ENCODE results near the gene PPP2R2C.

Gene PPP2R2C

GRCh38 chr4:6513678-6514077 lies 41.3 kb upstream of the PPP2R2C start:
- no peak for TF ChIP-seq ARNT (IDR thresholded peaks at IDR 0.05)
- no peak for TF ChIP-seq SUZ12 (IDR thresholded peaks at IDR 0.05)
- TF ChIP-seq L3MBTL2 (conservative IDR thresholded peaks at IDR 0.05), result no peak
- TF ChIP-seq, protein P1, sequence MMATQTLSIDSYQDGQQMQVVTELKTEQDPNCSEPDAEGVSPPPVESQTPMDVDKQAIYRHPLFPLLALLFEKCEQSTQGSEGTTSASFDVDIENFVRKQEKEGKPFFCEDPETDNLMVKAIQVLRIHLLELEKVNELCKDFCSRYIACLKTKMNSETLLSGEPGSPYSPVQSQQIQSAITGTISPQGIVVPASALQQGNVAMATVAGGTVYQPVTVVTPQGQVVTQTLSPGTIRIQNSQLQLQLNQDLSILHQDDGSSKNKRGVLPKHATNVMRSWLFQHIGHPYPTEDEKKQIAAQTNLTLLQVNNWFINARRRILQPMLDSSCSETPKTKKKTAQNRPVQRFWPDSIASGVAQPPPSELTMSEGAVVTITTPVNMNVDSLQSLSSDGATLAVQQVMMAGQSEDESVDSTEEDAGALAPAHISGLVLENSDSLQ (IDR thresholded peaks at IDR 0.05), result no peak
- TF ChIP-seq TARDBP (IDR thresholded peaks at IDR 0.05), result no peak
- TF ChIP-seq FOXM1 (IDR thresholded peaks at IDR 0.05; ENCODE audit: borderline replicate concordance), result no peak
- POLR2A ChIA-PET, result no interaction called here
- CTCF ChIA-PET, result no interaction called here
- DNase-seq (ENCODE audit: extremely low spot score), result no peak

DNA sequence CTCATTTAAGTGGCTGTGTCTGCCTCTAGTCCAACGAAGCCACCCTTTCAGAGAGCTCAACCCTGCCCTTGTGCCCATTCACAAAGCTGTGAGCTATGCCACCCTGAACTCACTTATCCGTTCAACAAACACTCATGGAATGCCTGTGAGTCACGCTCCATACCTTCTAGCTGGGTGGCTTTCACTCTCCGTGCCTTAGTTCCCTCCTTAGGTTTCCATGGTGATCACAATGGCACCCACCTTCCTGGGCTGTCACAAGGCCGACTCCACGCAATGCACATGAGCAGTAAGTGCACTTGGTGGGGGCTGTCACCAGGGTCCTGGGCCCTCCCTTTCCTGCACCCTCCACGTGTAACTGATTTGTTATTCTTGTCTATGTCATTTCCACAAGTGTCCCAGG lies 37.2 kb upstream of the PPP2R2C start:
- ChIA-PET POLR2A (no interaction called here), CTCF (no interaction called here)
- TF ChIP-seq ARNT (IDR thresholded peaks at IDR 0.05), result no peak
- TF ChIP-seq, protein P1 (IDR thresholded peaks at IDR 0.05), result no peak
- no peak for DNase-seq (ENCODE audit: extremely low spot score)

DNA sequence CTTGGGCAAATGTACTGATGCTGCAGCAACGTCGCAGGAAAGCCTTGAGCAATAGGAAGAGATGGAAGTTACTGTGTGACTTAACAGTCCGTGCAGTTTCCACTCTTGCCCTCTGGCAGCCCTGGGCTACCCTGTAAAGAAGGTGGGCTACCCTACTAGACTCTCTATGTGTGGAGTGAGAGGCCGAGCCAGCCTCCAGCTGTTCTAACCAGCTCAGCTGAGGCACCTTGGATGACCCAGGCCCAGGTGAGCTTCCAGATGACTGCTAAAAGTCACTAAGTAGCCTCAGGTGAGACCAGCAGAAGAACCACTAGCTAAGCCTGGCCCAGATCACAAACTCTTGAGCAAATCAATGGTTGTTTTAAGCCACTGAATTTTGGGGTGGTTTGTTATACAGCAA lies 34.9 kb upstream of the PPP2R2C start:
- no peak for DNase-seq (ENCODE audit: extremely low spot score)
- ChIA-PET CTCF (no interaction called here), POLR2A (no interaction called here)
- TF ChIP-seq CTBP1 (IDR thresholded peaks at IDR 0.05; ENCODE audit: borderline replicate concordance), result no peak
- no peak for TF ChIP-seq SP1 (IDR thresholded peaks at IDR 0.05)
- TF ChIP-seq ARNT (IDR thresholded peaks at IDR 0.05), result no peak
- TF ChIP-seq, protein P1 (IDR thresholded peaks at IDR 0.05), result no peak
- TF ChIP-seq NFRKB (IDR thresholded peaks at IDR 0.05), result no peak

- no peak for DNase-seq (ENCODE audit: extremely low spot score)
- TF ChIP-seq BHLHE40 (IDR thresholded peaks at IDR 0.05; ENCODE audit: borderline replicate concordance) (no peak), FOXM1 (IDR thresholded peaks at IDR 0.05; ENCODE audit: borderline replicate concordance) (no peak), SUZ12 (IDR thresholded peaks at IDR 0.05) (no peak), CTBP1 (IDR thresholded peaks at IDR 0.05; ENCODE audit: borderline replicate concordance) (no peak)
- CTCF ChIA-PET, result no interaction called here
- POLR2A ChIA-PET, result no interaction called here
Observed at GRCh38 chr4:6506616-6507140, 34.3 kb upstream of the PPP2R2C start.

- POLR2A ChIA-PET, result no interaction called here
- DNase-seq (ENCODE audit: extremely low spot score), result no peak
- CTCF ChIA-PET, result no interaction called here
- TF ChIP-seq ZNF384 (IDR thresholded peaks at IDR 0.05) (no peak), NFRKB (IDR thresholded peaks at IDR 0.05) (no peak), LEF1 (IDR thresholded peaks at IDR 0.05; ENCODE audit: borderline replicate concordance) (no peak)
Observed at GRCh38 chr4:6504900-6505496, 32.6 kb upstream of the PPP2R2C start.

GRCh38 chr4:6502747-6503465 lies 30.5 kb upstream of the PPP2R2C start:
- POLR2A ChIA-PET, result no interaction called here
- CTCF ChIA-PET, result no interaction called here
- DNase-seq (ENCODE audit: extremely low spot score), result no peak
- TF ChIP-seq FOXM1 (IDR thresholded peaks at IDR 0.05; ENCODE audit: borderline replicate concordance) (no peak), SP1 (IDR thresholded peaks at IDR 0.05) (no peak), TARDBP (IDR thresholded peaks at IDR 0.05) (no peak), ELF4 (IDR thresholded peaks at IDR 0.05) (no peak), BHLHE40 (IDR thresholded peaks at IDR 0.05; ENCODE audit: borderline replicate concordance) (no peak), ARNT (IDR thresholded peaks at IDR 0.05) (no peak), NFRKB (IDR thresholded peaks at IDR 0.05) (no peak), LEF1 (IDR thresholded peaks at IDR 0.05; ENCODE audit: borderline replicate concordance) (no peak), FOXA1 (IDR thresholded peaks at IDR 0.05) (no peak), HDGF (IDR thresholded peaks at IDR 0.05; ENCODE audit: borderline replicate concordance) (no peak), ZNF384 (IDR thresholded peaks at IDR 0.05) (no peak), CTBP1 (IDR thresholded peaks at IDR 0.05; ENCODE audit: borderline replicate concordance) (no peak)
- TF ChIP-seq, protein P1 (IDR thresholded peaks at IDR 0.05), result no peak

GRCh38 chr4:6502147-6502546 lies 29.7 kb upstream of the PPP2R2C start:
- TF ChIP-seq SUZ12 (IDR thresholded peaks at IDR 0.05), result no peak
- no peak for TF ChIP-seq ZNF384 (IDR thresholded peaks at IDR 0.05)
- TF ChIP-seq L3MBTL2 (conservative IDR thresholded peaks at IDR 0.05), result no peak
- TF ChIP-seq, protein P1 (IDR thresholded peaks at IDR 0.05), result no peak
- TF ChIP-seq FOXM1 (IDR thresholded peaks at IDR 0.05; ENCODE audit: borderline replicate concordance), result no peak
- no peak for TF ChIP-seq BHLHE40 (IDR thresholded peaks at IDR 0.05; ENCODE audit: borderline replicate concordance)
- TF ChIP-seq SP1 (IDR thresholded peaks at IDR 0.05), result no peak
- no peak for TF ChIP-seq ELF4 (IDR thresholded peaks at IDR 0.05)
- TF ChIP-seq TARDBP (IDR thresholded peaks at IDR 0.05), result no peak
- no peak for TF ChIP-seq HDGF (IDR thresholded peaks at IDR 0.05; ENCODE audit: borderline replicate concordance)
- TF ChIP-seq LEF1 (IDR thresholded peaks at IDR 0.05; ENCODE audit: borderline replicate concordance), result no peak
- TF ChIP-seq ARNT (IDR thresholded peaks at IDR 0.05), result no peak
- no peak for TF ChIP-seq CTBP1 (IDR thresholded peaks at IDR 0.05; ENCODE audit: borderline replicate concordance)
- POLR2A ChIA-PET, result no interaction called here
- CTCF ChIA-PET, result no interaction called here

More at GRCh38 chr4:6502147-6502546, 29.7 kb upstream of the PPP2R2C start:
- no peak for DNase-seq (ENCODE audit: extremely low spot score)

Measured in HEK293T (cell line).